Lower leg skin (tissue), 3 donors: Measurements from ENCODE around the gene CLEC9A.

Experiments
- POLR2A ChIP-seq, 2 donors: fragments of 450-650 bp; IDR thresholded peaks; one replicate each; pipeline ENCODE4 v1.6.1; 2016 to 2017; ENCODE audit warnings: antibody characterized with exemption in 2 of 2, mild to moderate bottlenecking in 1 of 2, moderate library complexity in 1 of 2
- TF ChIP-seq, protein P1 (sequence below), 3 donors: fragments of 450-650 bp; IDR thresholded peaks; one replicate each; pipeline ENCODE4 v1.5.1; 2016; ENCODE audit warnings: antibody characterized with exemption in 3 of 3, mild to moderate bottlenecking in 3 of 3, moderate library complexity in 2 of 3

GRCh38 chr12:10065241-10065640, 34.8 kb downstream of the CLEC9A start:
- TF ChIP-seq, protein P1, sequence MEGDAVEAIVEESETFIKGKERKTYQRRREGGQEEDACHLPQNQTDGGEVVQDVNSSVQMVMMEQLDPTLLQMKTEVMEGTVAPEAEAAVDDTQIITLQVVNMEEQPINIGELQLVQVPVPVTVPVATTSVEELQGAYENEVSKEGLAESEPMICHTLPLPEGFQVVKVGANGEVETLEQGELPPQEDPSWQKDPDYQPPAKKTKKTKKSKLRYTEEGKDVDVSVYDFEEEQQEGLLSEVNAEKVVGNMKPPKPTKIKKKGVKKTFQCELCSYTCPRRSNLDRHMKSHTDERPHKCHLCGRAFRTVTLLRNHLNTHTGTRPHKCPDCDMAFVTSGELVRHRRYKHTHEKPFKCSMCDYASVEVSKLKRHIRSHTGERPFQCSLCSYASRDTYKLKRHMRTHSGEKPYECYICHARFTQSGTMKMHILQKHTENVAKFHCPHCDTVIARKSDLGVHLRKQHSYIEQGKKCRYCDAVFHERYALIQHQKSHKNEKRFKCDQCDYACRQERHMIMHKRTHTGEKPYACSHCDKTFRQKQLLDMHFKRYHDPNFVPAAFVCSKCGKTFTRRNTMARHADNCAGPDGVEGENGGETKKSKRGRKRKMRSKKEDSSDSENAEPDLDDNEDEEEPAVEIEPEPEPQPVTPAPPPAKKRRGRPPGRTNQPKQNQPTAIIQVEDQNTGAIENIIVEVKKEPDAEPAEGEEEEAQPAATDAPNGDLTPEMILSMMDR (IDR thresholded peaks at IDR 0.05), result no peak
- TF ChIP-seq POLR2A (IDR thresholded peaks at IDR 0.05), result no peak
